Stimulated activated naive CD4-positive, alpha-beta T cell (primary cell): ENCODE results near the gene ASTN2.

Experiments
- DNase-seq, 6 experiments: peaks; one replicate each; lab custom pipeline; 2025; lab: John Stamatoyannopoulos, UW

The ASTN2 gene

GRCh38 chr9:117250610-117251215 lies 164.1 kb downstream of the ASTN2 start:
- DNase-seq: no peak

- DNase-seq: no peak
Measured at GRCh38 chr9:117249799-117250198, 165.1 kb downstream of the ASTN2 start.

GRCh38 chr9:117247266-117247665 lies 167.6 kb downstream of the ASTN2 start:
- no peak for DNase-seq

GRCh38 chr9:117245175-117245829 lies 169.6 kb downstream of the ASTN2 start:
- no peak for DNase-seq

GRCh38 chr9:117242082-117242481 lies 172.8 kb downstream of the ASTN2 start:
- no peak for DNase-seq

GRCh38 chr9:117239428-117239827 lies 175.4 kb downstream of the ASTN2 start:
- DNase-seq: no peak

GRCh38 chr9:117234103-117234502 lies 180.8 kb downstream of the ASTN2 start:
- DNase-seq: no peak

- DNase-seq: no peak
Measured at GRCh38 chr9:117233016-117233415, 181.8 kb downstream of the ASTN2 start.

- no peak for DNase-seq
Measured at GRCh38 chr9:117232281-117232680, 182.6 kb downstream of the ASTN2 start.

GRCh38 chr9:117231012-117231411 lies 183.8 kb downstream of the ASTN2 start:
- no peak for DNase-seq

- no peak for DNase-seq
Measured at GRCh38 chr9:117224695-117225094, 190.2 kb downstream of the ASTN2 start.

GRCh38 chr9:117218951-117219350 lies 195.9 kb downstream of the ASTN2 start:
- no peak for DNase-seq

- no peak for DNase-seq
Measured at GRCh38 chr9:117214416-117214815, 200.4 kb downstream of the ASTN2 start.

- DNase-seq: no peak
Measured at GRCh38 chr9:117211280-117211679, 203.6 kb downstream of the ASTN2 start.

GRCh38 chr9:117205806-117206205 lies 209.1 kb downstream of the ASTN2 start:
- DNase-seq: no peak

GRCh38 chr9:117204971-117205370 lies 209.9 kb downstream of the ASTN2 start:
- DNase-seq: no peak

- DNase-seq: no peak
Measured at GRCh38 chr9:117191504-117192261, 223.2 kb downstream of the ASTN2 start.

GRCh38 chr9:117189121-117189520 lies 225.7 kb downstream of the ASTN2 start:
- DNase-seq: no peak

- no peak for DNase-seq
Measured at GRCh38 chr9:117188394-117188793, 226.5 kb downstream of the ASTN2 start.

- DNase-seq: no peak
Measured at GRCh38 chr9:117187498-117187897, 227.4 kb downstream of the ASTN2 start.

GRCh38 chr9:117184173-117184572 lies 230.7 kb downstream of the ASTN2 start:
- DNase-seq: no peak

GRCh38 chr9:117182046-117182445 lies 232.8 kb downstream of the ASTN2 start:
- DNase-seq: no peak

GRCh38 chr9:117180896-117181445 lies 233.9 kb downstream of the ASTN2 start:
- no peak for DNase-seq
